ENCODE measurements around the gene SLC23A2.
"Not testable (repeated sequence)": the region's sequence is repeated elsewhere in the genome, so short reads cannot be mapped to it uniquely, and the experiment has no call there.

SLC23A2 gene

DNA sequence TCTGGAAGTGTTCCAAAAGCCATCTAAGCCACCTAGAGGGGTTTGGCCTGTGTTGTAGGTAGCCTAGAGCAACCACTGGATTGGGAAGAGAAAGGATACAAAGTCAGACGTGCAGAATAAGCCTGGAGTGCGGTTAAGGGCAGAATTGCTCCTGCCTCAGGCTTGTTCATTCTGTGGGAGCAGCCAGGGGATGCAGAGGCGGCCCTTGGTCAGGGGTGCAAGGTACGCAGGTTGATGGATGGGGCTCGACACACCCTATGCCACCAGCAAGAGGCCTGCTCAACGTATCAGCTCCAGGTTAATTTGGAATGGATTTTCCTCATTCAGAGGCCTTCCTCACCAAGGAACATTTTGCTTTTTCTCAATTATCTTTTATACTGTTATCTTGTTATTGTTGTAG lies 129.8 kb downstream of the SLC23A2 start:
- FAIRE-seq: no peak

DNA sequence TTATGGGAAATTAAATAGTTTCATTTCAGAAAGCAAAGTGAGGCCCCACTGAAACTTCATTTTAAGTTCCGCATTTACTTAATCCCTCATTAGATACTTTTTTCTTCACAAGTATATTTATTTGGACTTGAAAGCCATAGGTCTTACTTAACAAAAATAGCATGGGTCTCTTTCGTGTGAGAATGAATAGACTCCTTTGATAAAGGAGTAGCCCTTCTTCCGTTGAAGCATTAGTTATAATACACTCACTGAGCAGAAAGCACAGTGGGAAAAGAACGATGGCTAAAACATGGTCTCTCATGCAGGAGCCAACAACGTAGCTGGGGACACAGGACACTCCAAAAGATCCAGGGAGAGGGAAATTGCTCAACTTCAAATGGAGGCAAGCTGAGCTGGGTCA lies 130.4 kb downstream of the SLC23A2 start:
- FAIRE-seq: no peak

DNA sequence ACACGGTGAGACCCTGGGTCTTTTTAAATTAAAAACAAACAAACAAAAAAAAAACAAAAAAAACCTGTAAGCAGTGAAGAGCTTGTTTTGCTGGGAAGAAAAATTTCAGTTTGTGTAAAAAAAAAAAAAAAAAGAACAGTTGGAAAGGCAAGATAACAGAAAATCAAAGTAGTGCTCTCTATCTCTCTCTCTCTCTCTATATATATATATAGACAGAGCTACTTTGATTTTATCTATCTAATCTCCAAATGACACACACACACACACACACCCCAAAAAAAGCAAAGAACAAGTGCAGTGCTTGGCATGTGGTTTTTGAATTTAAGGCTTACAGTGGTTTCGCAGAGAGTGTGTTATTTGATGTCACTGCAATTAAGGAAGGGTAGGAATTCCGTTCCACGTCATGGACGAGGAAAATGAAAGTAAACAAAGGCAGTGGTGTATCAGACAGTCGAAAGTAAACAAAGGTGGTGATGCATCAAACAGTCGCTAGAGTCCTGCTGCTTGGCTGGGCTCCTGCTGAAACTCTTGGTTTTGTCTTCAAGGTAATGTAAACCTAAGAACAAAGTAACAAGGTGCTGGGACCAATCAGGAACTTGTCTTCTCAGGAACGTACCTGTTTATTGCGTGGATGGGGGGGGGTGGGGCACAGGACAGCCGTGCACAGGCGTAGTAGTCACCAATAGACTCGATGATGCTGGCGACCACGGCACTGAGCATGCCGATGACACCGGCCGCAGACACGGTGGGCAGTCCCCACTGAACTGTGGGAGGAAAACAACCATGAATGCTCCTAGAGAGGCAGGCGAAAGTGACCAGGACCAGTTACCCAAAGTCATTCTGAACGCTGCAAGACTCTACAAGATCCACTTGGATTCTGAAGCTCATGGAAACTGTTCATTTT lies 131.8 kb downstream of the SLC23A2 start:
- no peak for FAIRE-seq

DNA sequence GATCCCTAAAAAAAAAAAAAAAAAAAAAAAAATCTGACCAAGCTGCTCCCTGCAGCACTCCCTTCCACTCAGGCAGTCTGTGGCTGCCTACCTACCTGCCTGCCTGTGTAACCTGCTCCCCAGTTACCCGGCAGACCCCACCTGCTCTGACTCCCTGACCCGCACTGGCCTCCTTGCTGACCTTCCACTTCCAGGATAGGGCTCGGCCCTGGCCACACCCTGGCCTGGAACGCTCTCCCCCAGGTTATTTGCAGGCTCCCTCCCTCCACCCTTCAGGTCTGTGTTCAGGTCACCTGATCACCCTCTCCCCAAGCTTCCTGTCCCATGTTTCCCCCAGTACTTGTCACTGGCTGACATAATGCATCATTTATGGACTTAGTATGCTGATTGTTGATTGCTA lies 134.3 kb downstream of the SLC23A2 start:
- FAIRE-seq: no peak

DNA sequence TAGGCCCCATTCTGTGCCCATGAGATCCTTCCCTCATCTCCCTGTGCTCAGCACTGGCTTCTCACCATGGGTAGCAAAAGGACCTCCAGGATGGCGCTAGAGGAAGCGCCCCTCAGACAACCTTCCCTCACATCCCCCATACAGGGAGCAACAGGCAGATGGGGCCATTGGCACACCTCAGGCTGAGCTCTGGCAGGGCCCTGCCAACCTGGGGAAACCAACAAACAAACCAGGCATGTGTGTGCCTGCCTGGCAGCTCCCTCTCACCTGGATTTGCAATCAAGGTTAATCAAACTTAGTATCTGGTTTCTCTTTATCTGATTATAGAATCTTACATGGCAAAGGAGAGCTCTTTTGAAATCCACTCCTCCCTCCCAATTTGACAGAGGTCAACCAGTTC lies 134.9 kb downstream of the SLC23A2 start:
- no peak for FAIRE-seq

DNA sequence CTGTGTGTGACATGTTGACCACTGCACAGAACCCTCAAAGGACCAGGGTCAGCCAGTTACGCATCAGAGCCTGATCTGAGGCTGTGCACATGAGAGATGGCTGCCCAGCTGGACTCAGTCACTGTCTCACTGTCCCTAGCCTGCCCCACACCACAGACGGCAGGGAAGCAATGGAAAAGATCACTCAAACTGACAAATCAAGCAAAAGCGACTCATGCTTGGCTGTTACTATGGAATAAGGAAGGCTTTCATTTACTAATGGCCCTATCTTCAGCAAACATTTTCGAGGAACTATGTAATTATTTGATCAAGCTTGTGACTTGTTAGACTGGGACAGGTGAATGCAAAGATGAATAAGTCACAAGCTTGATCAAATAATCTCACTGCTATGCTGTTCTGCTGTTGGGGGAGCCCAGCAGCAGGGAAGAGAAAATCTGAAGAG lies 137.0 kb downstream of the SLC23A2 start:
- FAIRE-seq: no peak

DNA sequence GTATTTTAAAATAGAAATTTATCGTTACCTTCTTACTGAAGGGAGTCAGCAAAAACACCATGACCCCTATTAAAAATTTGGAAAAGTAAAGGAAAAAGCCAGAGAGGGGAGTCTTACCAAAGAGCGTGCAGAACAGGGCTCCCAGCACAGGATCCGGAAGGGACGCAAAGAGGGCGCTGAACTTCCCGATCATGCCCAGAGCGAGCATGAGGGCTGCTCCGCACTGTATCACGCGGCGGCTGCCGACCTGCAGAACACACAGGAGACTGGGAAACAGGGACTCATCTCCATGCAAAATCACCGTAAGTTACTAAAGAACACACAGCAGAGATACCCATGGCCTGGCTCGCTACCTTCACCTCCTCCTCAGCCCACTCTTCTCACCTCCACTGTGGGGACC lies 138.6 kb downstream of the SLC23A2 start:
- no peak for FAIRE-seq

DNA sequence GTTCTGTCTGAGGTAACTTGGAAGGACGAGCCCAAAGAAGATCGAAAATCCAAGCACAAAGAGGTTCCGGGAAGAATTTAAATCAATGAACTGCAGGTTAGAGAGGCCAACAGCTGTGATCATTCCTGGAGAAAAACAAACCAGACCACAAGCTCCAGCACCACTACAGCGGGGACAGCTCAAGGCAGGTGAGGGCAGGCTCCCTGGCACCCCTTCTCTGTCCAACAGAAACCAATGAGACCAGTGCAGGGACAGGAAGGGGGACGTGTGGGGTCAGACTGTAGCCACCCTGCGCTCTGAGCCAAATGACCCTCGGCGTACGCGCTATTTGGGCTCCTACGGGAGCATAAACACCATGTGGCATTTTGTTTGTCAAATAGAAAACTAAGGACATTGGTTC lies 139.3 kb downstream of the SLC23A2 start:
- no peak for FAIRE-seq

DNA sequence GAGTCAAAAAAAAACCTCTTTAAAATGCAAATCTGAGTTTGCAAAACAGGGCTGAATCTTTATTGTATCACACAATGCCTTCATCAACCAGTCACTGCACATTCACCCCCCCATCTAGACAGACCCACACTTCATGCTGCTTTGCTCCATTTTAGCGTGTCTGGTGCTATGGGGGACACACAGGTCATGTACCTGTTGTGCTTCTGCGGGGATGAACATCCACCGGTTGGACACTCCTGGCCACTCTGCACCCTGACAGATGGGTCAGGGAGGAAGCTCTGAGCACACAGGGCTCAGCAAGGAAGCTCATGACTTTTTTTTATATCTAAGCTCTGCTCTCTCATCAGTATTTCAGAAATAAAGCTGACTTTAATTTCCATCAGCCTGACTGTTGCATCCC lies 143.3 kb downstream of the SLC23A2 start:
- no peak for FAIRE-seq

DNA sequence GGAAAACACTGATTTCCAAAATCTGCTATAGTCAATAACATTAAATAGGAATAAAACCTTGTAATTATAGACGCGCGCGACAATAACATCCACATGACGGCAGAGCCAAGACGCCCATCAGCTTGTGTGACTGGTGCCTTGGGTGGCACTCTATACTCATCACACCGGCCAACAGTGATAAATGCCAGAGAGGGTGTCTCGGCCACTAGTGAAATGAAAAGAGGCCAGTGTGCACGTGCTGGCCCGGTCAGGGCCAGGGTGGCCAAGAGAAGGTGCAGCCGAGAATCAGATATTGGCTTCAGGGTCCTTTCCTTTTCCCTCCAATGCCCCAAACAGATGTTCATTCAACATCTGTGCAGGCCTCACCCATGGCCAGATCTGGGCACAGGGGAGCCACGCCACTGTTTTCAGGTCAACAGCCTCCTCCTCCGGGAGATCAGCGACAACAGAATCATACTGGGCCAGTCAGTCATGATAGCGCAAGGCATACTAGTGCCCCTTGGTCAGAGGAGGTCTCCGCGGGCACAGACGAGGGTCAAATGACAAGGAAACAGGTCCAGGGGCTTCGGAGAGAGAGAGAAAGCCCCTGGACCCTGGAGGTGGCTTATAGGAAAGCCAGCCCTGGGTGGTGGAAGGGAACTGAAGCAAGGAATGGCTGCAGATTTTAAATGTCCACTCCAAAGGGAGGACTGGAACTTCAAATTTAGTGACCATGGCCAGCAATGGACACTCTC lies 145.1 kb downstream of the SLC23A2 start:
- no peak for FAIRE-seq

DNA sequence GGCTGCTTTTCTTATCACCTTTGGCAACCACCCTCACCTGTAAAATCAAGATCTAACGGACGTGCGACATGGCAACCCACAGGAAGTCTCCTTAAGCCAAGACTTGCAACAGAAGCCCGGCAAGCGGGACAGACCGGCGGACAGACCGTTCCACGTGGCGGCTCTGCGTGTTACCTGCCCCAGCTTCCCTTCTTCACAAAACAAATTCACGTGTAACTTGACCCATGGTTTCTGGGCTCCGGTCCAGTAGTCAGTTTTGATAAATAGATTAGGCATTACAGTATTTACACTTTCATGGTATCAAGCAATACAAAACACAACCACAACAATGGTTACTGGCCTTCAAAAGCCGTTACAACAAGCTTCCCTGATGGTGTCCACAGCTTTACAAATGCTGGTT lies 145.8 kb downstream of the SLC23A2 start:
- FAIRE-seq: no peak

DNA sequence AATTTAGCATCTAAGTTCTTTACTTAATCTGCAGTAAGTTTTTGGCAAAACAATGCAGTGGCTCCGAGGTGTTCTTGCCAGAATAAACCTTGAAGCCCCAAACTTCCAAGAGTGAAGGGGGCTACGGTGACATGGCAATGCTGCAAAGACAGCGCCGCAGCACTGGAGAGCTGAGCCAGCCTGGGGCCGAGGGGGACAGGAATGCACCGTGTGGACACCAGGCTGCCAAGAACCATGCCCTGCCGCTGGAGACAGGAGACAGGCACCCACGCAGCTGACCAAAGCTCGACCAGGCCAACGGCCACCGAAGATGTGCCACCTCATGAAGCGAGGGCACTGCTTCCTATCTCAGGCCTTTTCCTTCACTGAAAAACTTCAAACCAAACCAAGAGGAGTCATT lies 146.2 kb downstream of the SLC23A2 start:
- no peak for FAIRE-seq

DNA sequence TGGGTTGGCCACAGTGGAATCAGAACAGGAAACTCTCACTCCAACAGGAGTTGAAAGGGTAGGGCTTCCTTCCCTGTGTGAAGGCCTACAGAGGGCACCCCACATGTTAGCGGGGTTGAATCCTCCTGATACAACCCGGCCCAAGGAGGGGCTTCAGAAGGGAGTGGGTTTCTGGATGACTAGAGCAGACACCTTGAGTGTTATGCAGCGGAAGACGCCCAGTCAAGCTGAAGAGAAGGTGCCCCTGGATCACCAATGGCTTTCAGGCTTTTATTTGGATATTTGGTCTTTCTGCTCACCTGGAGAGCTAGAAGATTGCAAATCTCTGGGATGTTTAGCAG lies 146.8 kb downstream of the SLC23A2 start:
- no peak for FAIRE-seq

DNA sequence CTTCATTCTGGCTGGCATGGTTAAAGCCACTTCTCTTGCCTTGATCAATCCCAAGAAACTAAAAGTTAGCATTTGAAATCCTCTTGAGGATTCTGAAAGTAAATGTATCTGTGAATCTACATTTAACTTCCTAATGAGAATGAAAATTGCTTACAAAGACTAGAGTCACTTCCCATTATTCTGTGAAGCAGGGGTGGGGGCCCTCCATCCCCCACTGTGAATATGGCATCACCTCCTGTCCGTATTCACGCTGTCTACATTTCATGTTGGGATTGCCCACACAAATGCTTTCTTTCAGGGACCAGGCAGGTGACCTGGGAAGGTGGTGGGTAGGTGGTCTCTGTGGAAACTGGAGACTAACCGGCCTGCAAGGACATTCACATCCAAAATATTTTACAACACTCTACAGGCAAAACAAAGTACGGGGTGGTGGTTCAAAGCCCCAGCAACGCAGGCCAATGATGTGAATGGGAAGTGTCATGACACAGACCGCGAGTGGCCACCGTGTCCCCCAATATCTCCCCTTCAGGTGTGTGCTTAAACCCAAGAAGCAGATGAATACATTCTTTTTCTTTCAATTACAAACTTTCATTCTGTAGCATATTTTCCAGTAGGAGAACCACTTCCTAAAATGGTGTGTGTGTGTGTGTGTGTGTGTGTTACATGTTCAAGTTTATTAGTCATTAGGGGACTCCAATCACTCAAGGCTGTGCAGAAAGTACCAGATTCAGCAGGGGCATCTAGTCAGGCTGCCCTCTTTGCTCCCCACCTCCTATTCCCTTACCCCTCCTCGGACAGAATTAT lies 147.4 kb downstream of the SLC23A2 start:
- FAIRE-seq: no peak

DNA sequence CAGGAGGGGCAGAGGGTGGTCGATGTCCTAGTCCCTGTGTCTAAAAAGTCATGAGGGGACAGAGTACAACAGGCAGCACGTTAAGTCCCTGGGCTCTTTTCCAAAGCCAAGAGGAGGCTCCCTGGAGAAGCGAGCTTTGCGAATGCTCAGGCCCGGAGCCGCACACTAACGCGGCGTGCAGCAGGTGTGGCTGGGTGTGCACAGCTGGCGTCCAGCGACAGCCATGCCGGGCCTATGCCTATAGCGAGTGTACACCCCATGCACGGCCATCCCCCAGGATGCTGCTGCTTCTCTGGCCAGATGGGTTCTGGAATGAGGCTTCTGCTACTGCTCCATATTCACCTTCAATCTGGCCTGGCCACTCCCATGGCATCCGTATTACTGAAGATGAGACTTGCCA lies 148.3 kb downstream of the SLC23A2 start:
- FAIRE-seq: no peak

DNA sequence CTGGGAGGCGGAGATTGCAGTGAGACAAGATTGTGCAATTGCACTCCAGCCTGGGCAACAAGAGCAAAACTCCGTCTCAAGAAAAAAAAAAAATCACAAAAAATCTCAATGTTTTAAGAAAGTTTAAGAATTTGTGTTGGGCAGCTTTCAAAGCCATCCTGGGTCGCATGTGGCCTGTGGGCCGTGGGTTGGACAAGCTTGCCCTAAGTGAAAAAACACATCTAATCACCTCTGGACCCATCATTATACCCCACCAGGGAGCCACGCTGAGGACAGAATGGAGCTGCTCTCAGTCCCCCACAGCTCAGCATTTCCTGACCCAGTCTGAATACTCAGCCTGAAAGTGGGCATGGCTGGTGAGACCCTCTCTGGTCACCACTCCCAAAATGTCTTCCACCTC lies 150.3 kb downstream of the SLC23A2 start:
- no peak for FAIRE-seq

DNA sequence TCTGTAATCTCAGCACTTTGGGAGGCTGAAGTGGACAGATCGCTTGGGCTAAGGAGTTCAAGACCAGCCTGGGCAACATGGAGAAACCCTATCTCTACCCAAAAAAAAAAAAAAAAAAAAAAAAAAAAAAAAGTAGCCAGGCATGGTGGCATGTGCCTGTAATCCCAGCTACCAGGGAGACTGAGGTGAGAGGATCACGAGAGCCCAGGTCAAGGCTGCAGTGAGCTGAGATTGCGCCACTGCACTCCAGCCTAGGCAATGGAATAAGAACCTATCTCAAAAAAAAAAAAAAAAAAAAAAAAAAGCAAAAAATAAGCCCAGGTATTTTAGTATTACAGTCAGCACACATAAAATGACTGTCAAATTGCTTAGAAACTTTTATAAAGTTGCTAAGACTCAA lies 152.5 kb downstream of the SLC23A2 start:
- not testable (repeated sequence) for FAIRE-seq

DNA sequence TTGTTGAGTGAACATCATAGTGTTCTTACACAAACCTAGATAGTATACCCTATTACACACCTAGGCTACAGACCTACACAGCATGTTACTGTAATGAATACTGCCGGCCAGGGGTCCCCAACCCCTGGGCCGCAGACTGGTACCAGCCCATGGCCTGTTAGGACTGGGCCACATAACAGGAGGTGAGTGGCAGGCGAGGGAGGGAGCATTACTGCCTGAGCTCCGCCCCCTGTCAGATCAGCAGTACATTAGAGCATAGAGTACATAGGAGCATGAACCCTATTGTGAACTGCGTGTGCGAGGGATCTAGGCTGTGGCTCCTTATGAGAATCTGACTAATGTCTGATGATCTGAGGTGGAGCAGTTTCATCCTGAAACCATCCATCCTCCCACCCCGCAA lies 153.3 kb downstream of the SLC23A2 start:
- no peak for FAIRE-seq

DNA sequence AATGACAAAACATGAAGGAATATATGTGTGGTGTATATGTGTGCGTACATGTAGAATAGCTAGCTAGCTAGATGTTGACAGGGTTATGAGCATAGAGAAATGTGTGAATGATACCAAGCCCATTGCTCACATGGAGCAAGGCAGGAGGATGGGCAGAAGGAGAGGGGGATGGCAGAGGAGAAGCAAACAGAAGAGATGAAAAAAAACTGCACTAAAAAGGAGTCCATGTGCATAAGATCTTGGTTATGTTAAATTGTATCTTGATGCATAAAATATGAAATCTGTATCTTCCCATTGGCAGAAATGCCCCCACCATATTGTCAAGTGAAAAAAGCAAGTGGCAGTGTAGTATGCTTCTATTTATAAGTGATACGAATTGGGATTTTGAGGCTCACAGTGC lies 154.5 kb downstream of the SLC23A2 start:
- no peak for FAIRE-seq

DNA sequence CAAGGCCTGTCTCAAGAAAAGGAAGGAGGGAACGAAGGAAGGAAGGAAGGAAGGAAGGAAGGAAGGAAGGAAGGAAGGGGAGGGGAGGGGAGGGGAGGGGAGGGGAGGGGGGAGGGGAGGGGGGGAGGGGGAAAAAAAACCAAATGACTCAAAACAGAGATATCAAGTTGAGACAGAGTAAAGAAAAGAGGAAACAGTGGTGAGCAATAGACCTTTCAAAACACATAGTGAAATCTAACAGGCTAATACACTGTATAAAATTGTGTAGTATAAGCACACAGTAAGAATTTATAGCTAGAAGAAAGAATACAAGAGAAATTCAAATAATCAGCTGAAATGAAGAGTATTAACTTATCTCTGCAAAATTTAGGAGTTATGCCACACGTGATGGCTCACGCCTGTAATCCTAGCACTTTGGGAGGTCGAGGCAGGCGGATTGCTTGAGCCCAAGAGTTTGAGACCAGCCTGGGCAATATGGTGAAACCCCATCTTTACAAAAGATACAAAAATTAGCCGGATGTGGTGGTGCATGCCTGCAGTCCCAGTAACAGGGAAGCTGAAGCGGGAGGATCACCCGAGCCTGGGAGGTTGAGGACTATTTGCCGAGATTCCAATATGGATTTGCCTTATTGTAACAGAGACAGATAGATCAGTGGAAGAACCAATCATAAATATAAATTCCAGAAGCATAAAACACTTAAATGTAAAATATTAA lies 156.4 kb downstream of the SLC23A2 start:
- FAIRE-seq: no peak

DNA sequence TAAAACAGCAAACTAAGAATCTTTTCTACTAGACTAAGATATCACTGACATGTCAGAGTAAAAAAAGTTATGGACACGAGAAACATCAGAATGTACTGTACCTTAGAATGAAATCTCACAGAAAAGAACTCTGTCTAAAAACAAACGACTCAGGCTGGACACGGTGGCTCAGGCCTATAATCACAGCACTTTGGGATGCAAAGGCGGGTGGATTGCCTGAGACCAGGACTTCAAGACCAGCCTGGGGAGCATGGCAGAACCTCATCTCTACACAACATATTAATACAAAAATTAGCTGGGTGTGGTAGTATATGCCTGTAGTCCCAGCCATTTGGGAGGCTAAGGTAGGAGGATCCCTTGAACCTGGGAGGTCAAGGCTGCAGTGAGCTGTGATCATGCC lies 157.0 kb downstream of the SLC23A2 start:
- FAIRE-seq: no peak

DNA sequence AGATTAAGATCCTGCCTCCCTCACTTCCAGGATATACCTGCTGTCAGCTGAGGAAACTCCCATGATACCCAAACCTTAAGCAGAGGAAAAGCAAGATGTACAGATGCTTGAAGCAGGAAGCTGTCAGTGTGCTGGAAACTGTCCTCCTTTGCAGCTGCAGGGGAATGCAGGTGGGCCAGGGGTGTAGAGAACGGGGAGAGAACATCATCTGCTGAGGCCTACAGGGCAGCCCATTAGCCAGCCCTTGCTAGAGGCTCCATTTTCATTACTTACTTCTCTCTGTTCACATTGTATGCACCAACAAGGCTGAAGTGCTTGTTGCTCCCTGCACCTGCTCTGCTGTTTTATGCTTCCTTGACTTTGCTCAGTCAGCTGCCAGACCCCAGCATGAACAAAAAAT lies 160.5 kb downstream of the SLC23A2 start:
- no peak for FAIRE-seq

DNA sequence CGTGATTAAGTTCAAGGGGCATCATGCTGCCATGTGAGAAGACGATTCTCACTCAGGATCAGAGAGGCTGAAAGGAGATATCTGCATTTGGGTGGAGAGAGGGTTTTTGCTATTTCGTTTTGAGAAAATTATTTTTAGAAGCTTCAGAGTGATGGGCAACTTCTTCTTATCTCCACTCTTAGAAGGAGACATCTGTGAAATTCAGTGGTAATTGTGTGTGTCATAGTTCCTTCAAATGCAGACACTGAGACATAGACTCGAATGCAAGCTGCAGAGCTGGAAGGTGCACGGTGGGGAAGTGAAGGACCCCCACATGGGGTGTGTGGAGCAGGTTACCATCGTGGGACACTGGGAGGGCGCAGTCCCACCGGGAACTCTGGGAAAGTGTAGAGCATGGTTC lies 162.8 kb downstream of the SLC23A2 start:
- no peak for FAIRE-seq

Measured in G401.6 (cell line).